ENCODE measurements around the gene HSPG2.
"Not testable (repeated sequence)": the region's sequence is repeated elsewhere in the genome, so short reads cannot be mapped to it uniquely, and the experiment has no call there.

HSPG2 gene

DNA sequence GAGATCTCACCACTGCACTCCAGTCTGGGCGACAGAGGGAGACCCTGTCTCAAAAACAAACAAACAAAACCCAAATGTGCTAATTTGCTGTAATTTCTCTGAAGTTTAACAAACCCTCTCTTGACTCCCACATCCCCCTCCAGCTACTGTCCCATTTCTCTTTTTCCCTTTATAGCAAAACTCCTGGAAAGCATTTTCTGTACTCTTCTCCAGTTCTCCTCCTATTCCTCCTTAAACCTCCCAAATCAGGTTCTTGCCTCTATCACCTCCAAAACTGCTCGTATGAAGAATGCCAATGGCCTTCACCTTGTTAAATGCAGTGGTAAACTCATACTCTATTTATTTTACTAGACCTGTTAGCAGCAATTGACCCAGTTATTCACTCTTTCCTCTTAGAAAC is 150.5 kb downstream of the HSPG2 start:
- H4K5ac ChIP-seq (ENCODE audit: low read length) = no peak overlapping the region
- H3K36me3 ChIP-seq (ENCODE audit: control insufficient read depth, insufficient read depth, low read length) = no peaks in the 10 kb centered on the region
- H4K8ac ChIP-seq (ENCODE audit: low read depth, low read length) = no peak overlapping the region
- peaks cover 2% of the 10 kb centered on the region for H3K79me1 ChIP-seq (ENCODE audit: low read length)
- no peak overlapping the region for H3K56ac ChIP-seq (ENCODE audit: low read length)
- H3K79me2 ChIP-seq (ENCODE audit: control insufficient read depth, insufficient read depth, low read length) = peaks cover 10% of the 10 kb centered on the region
- H3K27me3 ChIP-seq (ENCODE audit: insufficient read depth, low read length, poor library complexity) = no peaks in the 10 kb centered on the region
- no peak overlapping the region for H3K18ac ChIP-seq (ENCODE audit: low read length)
- no peak overlapping the region for H3K23ac ChIP-seq (ENCODE audit: low read length)
- H3K4me2 ChIP-seq (ENCODE audit: low read length) = no peak overlapping the region
- no peak for DNase-seq
- no peak overlapping the region for H3K4ac ChIP-seq (ENCODE audit: low read depth, low read length)
- no peak overlapping the region for H3K9ac ChIP-seq (ENCODE audit: low read length)
- H2BK15ac ChIP-seq (replicated peaks; ENCODE audit: low read depth) = no peak overlapping the region
- no peak overlapping the region for H2AK5ac ChIP-seq (ENCODE audit: low read length)
- H2BK5ac ChIP-seq (ENCODE audit: low read length) = no peak overlapping the region
- no CpG with 5 or more reads among the region's 2 CpGs for WGBS (ENCODE audit: extremely low coverage, insufficient coverage, low lambda C conversion rate)
- no peaks in the 10 kb centered on the region for H3K4me1 ChIP-seq (ENCODE audit: control insufficient read depth, low read depth, low read length)
- H3K4me3 ChIP-seq (ENCODE audit: low read length) = no peak overlapping the region
- no peak overlapping the region for H3K27ac ChIP-seq (ENCODE audit: low read depth, low read length)
- no peak overlapping the region for H2BK120ac ChIP-seq (ENCODE audit: low read depth, low read length)

DNA sequence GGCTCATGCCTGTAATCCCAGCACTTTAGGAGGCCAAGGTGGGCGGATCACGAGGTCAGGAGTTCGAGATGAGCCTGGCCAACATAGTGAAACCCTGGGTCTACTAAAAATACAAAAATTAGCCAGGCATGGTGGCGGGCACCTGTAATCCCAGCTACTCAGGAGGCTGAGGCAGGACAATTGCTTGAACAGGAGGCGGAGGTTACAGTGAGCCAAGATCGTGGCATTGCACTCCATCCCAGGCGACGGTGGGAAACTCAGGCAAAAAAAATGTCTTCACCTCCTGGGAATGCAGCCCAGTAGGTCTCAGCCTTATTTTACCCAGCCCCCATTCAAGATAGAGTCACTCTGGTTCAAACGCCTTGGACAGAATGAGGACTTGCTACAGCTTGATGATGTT is 151.3 kb downstream of the HSPG2 start:
- not testable (repeated sequence) for H3K18ac ChIP-seq (ENCODE audit: low read length); H2BK5ac ChIP-seq (ENCODE audit: low read length); H3K56ac ChIP-seq (ENCODE audit: low read length); H2BK120ac ChIP-seq (ENCODE audit: low read depth, low read length); H3K4me1 ChIP-seq (ENCODE audit: control insufficient read depth, low read depth, low read length); H4K5ac ChIP-seq (ENCODE audit: low read length); H3K9ac ChIP-seq (ENCODE audit: low read length); H2BK15ac ChIP-seq (replicated peaks; ENCODE audit: low read depth); H3K4ac ChIP-seq (ENCODE audit: low read depth, low read length); H3K36me3 ChIP-seq (ENCODE audit: control insufficient read depth, insufficient read depth, low read length); H3K4me3 ChIP-seq (ENCODE audit: low read length); H3K23ac ChIP-seq (ENCODE audit: low read length); H3K4me2 ChIP-seq (ENCODE audit: low read length); DNase-seq; H3K79me1 ChIP-seq (ENCODE audit: low read length); H3K27me3 ChIP-seq (ENCODE audit: insufficient read depth, low read length, poor library complexity); H3K27ac ChIP-seq (ENCODE audit: low read depth, low read length); H2AK5ac ChIP-seq (ENCODE audit: low read length); H4K8ac ChIP-seq (ENCODE audit: low read depth, low read length)
- H3K79me2 ChIP-seq (ENCODE audit: control insufficient read depth, insufficient read depth, low read length) = peaks cover 16% of the 10 kb centered on the region
- no CpG with 5 or more reads among the region's 9 CpGs for WGBS (ENCODE audit: extremely low coverage, insufficient coverage, low lambda C conversion rate)

DNA sequence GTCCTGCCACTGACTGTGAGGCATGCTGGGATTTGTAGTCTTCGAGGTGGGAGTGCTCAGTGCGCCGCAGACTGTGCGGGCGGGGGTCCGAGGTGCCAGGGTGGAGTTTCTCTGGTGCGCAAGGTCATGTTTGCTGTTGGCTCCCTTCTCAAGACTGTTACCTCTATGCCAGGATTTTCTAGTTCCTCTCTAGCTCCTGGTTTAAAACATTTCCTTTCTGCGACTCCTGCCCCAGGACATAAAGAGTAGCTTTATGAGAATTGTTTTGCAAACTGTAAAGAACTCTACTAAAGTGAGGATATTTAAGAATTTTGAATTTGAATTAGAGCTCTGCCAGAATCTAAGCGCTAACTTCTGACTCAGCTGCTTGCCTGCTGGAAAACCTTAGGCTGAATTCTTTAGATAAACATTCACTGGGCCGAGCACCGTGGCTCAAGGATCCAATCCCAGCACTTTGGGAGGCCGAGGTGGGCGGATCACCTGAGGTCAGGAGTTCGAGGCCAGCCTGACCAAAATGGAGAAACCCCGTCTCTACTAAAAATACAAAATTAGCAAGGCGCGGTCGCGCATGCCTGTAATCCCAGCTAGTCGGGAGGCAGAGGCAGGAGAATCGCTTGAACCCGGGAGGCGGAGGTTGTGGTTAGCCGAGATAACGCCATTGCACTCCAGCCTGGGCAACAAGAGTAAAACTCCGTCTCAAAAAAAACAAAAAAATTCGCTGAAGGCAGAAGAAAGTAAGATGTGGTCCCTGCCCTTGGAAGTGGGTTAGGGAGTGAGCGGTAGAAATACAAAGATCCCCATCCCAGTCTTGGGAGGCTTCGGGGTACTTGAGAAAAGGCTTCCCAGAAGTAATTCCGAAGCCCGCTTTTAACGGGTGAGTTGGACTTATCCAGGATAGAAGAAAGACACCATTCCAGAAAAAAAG is 153.2 kb downstream of the HSPG2 start:
- H3K23ac ChIP-seq (ENCODE audit: low read length) = no peak overlapping the region
- H3K18ac ChIP-seq (ENCODE audit: low read length) = no peak overlapping the region
- peak overlapping the region; percentile 98 for H3K27ac ChIP-seq (ENCODE audit: low read depth, low read length)
- peak; percentile 99 for DNase-seq
- H3K79me1 ChIP-seq (ENCODE audit: low read length) = peaks cover 3% of the 10 kb centered on the region
- H3K4me1 ChIP-seq (ENCODE audit: control insufficient read depth, low read depth, low read length) = no peaks in the 10 kb centered on the region
- peaks cover 30% of the 10 kb centered on the region for H3K79me2 ChIP-seq (ENCODE audit: control insufficient read depth, insufficient read depth, low read length)
- H2AK5ac ChIP-seq (ENCODE audit: low read length) = no peak overlapping the region
- H2BK5ac ChIP-seq (ENCODE audit: low read length) = no peak overlapping the region
- no peak overlapping the region for H3K4me2 ChIP-seq (ENCODE audit: low read length)
- H3K4me3 ChIP-seq (ENCODE audit: low read length) = no peak overlapping the region
- no peak overlapping the region for H3K4ac ChIP-seq (ENCODE audit: low read depth, low read length)
- no peak overlapping the region for H4K5ac ChIP-seq (ENCODE audit: low read length)
- H2BK120ac ChIP-seq (ENCODE audit: low read depth, low read length) = no peak overlapping the region
- H4K8ac ChIP-seq (ENCODE audit: low read depth, low read length) = no peak overlapping the region
- H2BK15ac ChIP-seq (replicated peaks; ENCODE audit: low read depth) = no peak overlapping the region
- H3K56ac ChIP-seq (ENCODE audit: low read length) = no peak overlapping the region
- no peak overlapping the region for H3K9ac ChIP-seq (ENCODE audit: low read length)
- H3K27me3 ChIP-seq (ENCODE audit: insufficient read depth, low read length, poor library complexity) = no peaks in the 10 kb centered on the region
- WGBS (ENCODE audit: extremely low coverage, insufficient coverage, low lambda C conversion rate) = no CpG with 5 or more reads among the region's 32 CpGs
- H3K36me3 ChIP-seq (ENCODE audit: control insufficient read depth, insufficient read depth, low read length) = no peaks in the 10 kb centered on the region

DNA sequence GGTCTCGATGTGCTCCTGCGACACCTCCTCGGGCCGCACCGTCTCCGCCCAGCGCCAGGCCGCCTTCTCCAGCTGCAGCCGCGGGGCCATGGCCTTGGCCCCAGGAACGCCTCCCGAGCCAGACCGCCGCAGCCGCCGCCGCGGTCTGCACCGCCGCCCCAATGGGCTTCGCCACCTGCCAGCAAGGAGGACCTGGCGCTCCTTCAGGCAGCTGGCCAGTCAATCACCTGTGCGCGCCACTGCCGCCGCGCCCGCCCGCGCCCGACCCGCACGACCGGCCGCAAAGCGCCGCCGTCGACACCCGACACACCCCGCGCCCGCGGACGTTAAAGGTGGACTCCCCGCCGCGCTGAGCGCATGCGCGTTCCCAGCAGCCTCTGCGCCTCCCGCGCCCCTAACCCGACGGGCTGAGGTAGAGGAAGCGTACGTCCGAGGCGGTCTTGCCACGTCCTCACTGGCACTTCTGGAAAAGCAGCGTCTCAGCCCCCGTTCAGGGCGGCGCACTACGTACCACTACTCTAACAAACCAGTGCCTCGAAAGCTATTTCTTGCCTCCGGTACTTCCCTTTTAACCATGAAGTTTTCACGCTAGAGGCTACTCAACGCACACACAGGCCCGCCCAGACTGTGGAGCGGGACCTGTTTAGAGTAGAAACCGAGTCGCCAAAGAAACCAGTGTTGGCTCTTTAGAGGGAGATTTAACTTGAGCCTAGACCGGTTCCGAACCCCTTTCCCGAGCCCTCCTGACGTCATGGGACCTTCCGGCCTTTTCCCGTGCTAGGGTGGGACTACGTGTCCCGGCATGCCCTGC is 154.0 kb downstream of the HSPG2 start, which contains the start of gene USP48:
Gene USP48, minus strand, starts transcription at position 282 of the 811 bp plus-strand sequence. Its CDS starts 192 bp downstream, at position 90.
- peak within 1 kb of the TSS; percentile 98 for H3K27ac ChIP-seq (ENCODE audit: low read depth, low read length)
- H2BK5ac ChIP-seq (ENCODE audit: low read length) = peak within 1 kb of the TSS; percentile 99
- peak within 1 kb of the TSS; percentile 100 for H3K9ac ChIP-seq (ENCODE audit: low read length)
- peak within 1 kb of the TSS; percentile 100 for H3K56ac ChIP-seq (ENCODE audit: low read length)
- peak within 1 kb of the TSS; percentile 99 for H3K4ac ChIP-seq (ENCODE audit: low read depth, low read length)
- H3K23ac ChIP-seq (ENCODE audit: low read length) = peak within 1 kb of the TSS; percentile 99
- H3K4me1 ChIP-seq (ENCODE audit: control insufficient read depth, low read depth, low read length) = no peaks in the 10 kb centered on the region
- H3K4me3 ChIP-seq (ENCODE audit: low read length) = peak within 1 kb of the TSS; percentile 95
- H3K4me2 ChIP-seq (ENCODE audit: low read length) = peak within 1 kb of the TSS; percentile 93
- H3K18ac ChIP-seq (ENCODE audit: low read length) = peak within 1 kb of the TSS; percentile 76
- peak within 1 kb of the TSS; percentile 41 for H4K8ac ChIP-seq (ENCODE audit: low read depth, low read length)
- H3K79me2 ChIP-seq (ENCODE audit: control insufficient read depth, insufficient read depth, low read length) = peaks cover 39% of the 10 kb centered on the region
- H2AK5ac ChIP-seq (ENCODE audit: low read length) = no peak within 1 kb of the TSS
- no peak within 1 kb of the TSS for H2BK15ac ChIP-seq (replicated peaks; ENCODE audit: low read depth)
- H2BK120ac ChIP-seq (ENCODE audit: low read depth, low read length) = no peak within 1 kb of the TSS
- peak; percentile 98 for DNase-seq
- peaks cover 5% of the 10 kb centered on the region for H3K79me1 ChIP-seq (ENCODE audit: low read length)
- no peaks in the 10 kb centered on the region for H3K36me3 ChIP-seq (ENCODE audit: control insufficient read depth, insufficient read depth, low read length)
- peak within 1 kb of the TSS; percentile 98 for H4K5ac ChIP-seq (ENCODE audit: low read length)
- no peaks in the 10 kb centered on the region for H3K27me3 ChIP-seq (ENCODE audit: insufficient read depth, low read length, poor library complexity)
- WGBS (ENCODE audit: extremely low coverage, insufficient coverage, low lambda C conversion rate) = no CpG with 5 or more reads among the region's 82 CpGs

DNA sequence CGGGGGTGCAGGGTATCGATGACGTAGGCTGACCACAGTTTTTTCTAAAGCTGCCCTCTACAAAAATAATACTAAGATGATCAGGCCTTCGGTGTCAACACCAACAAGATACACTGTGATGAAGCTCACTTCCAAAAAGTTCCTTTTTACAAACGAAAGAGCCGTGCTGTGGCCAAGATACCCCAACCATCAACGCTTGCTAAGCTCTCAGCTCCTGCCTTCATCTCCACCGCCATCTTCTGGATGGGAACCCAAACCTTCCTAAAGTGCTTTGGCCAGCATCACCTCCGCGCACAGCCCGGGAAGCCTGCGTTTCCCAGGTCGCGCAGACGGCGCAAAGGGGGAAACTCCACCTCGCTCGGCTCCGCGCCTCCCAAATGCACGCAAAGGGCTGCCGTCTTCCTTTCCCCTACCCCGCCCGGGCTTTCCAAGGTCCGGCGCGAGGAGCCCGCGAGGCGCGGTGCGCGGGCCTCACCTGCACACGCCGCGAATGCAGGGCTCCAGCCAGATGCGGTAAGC is 154.7 kb downstream of the HSPG2 start:
- no peak overlapping the region for H3K23ac ChIP-seq (ENCODE audit: low read length)
- DNase-seq = peak; percentile 83
- no peak overlapping the region for H4K8ac ChIP-seq (ENCODE audit: low read depth, low read length)
- H3K56ac ChIP-seq (ENCODE audit: low read length) = peak overlapping the region; percentile 96
- H3K36me3 ChIP-seq (ENCODE audit: control insufficient read depth, insufficient read depth, low read length) = no peaks in the 10 kb centered on the region
- no peaks in the 10 kb centered on the region for H3K27me3 ChIP-seq (ENCODE audit: insufficient read depth, low read length, poor library complexity)
- no peak overlapping the region for H3K4ac ChIP-seq (ENCODE audit: low read depth, low read length)
- no peak overlapping the region for H2BK120ac ChIP-seq (ENCODE audit: low read depth, low read length)
- H3K9ac ChIP-seq (ENCODE audit: low read length) = peak overlapping the region; percentile 87
- peak overlapping the region; percentile 84 for H3K27ac ChIP-seq (ENCODE audit: low read depth, low read length)
- no peaks in the 10 kb centered on the region for H3K4me1 ChIP-seq (ENCODE audit: control insufficient read depth, low read depth, low read length)
- H3K4me3 ChIP-seq (ENCODE audit: low read length) = peak overlapping the region; percentile 80
- H3K79me1 ChIP-seq (ENCODE audit: low read length) = peaks cover 6% of the 10 kb centered on the region
- peak overlapping the region; percentile 75 for H3K4me2 ChIP-seq (ENCODE audit: low read length)
- peaks cover 43% of the 10 kb centered on the region for H3K79me2 ChIP-seq (ENCODE audit: control insufficient read depth, insufficient read depth, low read length)
- no peak overlapping the region for H2AK5ac ChIP-seq (ENCODE audit: low read length)
- no peak overlapping the region for H4K5ac ChIP-seq (ENCODE audit: low read length)
- peak overlapping the region; percentile 51 for H2BK5ac ChIP-seq (ENCODE audit: low read length)
- no CpG with 5 or more reads among the region's 37 CpGs for WGBS (ENCODE audit: extremely low coverage, insufficient coverage, low lambda C conversion rate)
- no peak overlapping the region for H2BK15ac ChIP-seq (replicated peaks; ENCODE audit: low read depth)
- peak overlapping the region; percentile 2 for H3K18ac ChIP-seq (ENCODE audit: low read length)
